ENCODE results near the gene CLRN1.

DNA sequence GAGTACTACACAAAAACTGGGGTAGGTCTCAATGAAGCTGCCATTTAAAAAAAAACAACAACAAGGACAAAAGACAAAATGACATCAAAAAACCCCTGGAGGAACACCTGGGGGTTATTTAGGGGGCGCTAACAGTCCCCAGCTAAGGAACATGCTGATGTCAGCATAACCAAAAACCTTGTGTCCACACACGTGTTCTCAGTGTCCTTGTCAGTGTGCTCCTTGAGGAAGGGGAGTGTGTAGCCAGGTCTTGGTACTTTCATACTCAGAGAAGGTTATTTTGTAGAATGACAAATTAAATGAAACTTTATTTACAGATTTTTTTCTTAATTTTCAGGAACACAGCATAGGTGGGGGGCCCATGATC is 31.2 kb upstream of the CLRN1 start:
- TF ChIP-seq, protein P1, sequence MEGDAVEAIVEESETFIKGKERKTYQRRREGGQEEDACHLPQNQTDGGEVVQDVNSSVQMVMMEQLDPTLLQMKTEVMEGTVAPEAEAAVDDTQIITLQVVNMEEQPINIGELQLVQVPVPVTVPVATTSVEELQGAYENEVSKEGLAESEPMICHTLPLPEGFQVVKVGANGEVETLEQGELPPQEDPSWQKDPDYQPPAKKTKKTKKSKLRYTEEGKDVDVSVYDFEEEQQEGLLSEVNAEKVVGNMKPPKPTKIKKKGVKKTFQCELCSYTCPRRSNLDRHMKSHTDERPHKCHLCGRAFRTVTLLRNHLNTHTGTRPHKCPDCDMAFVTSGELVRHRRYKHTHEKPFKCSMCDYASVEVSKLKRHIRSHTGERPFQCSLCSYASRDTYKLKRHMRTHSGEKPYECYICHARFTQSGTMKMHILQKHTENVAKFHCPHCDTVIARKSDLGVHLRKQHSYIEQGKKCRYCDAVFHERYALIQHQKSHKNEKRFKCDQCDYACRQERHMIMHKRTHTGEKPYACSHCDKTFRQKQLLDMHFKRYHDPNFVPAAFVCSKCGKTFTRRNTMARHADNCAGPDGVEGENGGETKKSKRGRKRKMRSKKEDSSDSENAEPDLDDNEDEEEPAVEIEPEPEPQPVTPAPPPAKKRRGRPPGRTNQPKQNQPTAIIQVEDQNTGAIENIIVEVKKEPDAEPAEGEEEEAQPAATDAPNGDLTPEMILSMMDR (IDR thresholded peaks at IDR 0.05; ENCODE audit: low read depth, low read length), result no peak
- no peak for TF ChIP-seq EZH2phosphoT487 (IDR thresholded peaks at IDR 0.05; ENCODE audit: low read depth)

All from OCI-LY3 (cell line).